SIG-M5 treated with dmso at 0.1 percent for 504 hours (cell line): ENCODE measurements around the gene OSM.
A peak's percentile ranks its signal among the peaks of the same experiment; 100 is the strongest.

ENCODE experiments used
- DNase-seq: peaks from one replicate; lab custom pipeline; 2025; ENCODE audit not compliant: unreplicated experiment; lab: John Stamatoyannopoulos, UW

The OSM gene

DNA sequence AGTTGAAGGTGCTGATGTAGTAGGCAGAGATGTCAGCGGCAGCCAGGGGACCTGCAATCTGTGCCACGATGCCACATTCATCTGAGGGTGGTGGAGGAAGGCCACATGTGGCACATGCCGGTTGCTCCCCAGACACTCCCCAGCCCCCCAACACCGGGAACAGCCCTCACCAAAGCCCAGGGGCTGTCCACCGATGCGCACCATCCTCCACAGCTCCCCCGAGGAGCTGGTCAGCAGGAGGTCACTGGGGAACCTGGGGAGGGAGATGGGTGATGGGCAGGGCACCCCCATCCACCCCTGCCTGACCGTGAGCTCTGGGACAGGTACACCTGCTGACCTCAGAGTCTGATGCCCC lies 19.2 kb upstream of the OSM start:
- no peak for DNase-seq

GRCh38 chr22:30285176-30285845 lies 18.7 kb upstream of the OSM start:
- no peak for DNase-seq

- DNase-seq = no peak
Observed at GRCh38 chr22:30284666-30285065, 18.0 kb upstream of the OSM start.

DNA sequence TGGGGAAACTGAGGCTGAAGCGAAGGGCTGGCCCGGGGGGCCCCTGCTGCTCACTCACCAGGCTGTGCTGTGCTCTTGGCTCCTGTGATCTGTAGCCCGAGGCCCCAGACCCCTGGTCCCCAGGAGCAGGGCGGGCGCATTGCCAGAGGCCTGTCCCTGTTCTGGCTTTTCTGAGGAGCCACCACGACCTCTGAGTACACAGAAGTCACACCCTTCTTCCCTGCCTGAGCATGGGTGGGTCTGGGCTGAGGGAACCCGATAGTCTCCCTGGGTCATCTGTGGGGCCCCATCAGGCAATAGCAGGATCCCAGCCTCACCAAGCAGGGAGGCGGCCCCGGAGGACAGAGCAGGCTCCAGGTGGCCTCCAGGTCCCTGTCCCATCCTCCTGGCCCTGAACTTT lies 17.5 kb upstream of the OSM start:
- no peak for DNase-seq

DNA sequence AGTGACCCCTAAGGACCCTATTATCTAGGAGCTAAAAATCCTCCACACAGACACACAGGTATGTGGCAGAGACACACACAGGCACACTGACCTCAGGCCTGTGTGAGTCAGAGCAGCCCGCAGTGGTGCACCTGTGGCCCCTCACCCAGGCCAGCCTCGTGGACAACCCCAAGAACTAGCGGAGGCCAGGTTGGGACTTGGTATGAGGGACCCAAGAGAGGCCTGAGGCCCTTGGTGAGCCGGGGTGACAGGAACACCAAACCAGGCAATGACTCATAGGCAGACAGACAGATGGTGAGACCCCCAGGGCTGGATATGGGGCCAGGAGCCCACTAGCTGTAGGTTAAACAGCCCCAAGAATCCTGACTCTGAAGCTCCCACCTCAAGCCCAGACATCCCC lies 16.7 kb upstream of the OSM start:
- no peak for DNase-seq

DNA sequence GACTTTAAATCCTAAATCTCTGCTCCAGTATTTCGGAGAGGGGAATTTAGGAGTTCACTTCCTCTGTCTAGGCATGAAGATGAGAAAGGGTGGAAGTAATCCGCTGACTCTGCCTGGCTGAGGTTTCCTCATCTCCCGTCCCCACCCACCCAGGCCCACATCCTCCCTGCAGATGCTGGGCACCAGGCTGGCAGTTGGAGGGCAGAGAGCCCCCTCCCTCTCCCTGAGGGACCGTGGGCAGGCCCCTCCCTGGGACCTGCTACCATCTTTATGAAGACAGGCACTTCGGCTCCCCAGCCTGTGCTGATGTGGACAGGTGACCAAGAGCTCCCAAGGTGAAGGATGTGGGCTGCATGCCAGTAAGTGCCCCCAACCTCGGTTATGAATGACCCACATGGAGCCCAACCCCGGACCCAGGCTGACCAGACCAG lies 16.0 kb upstream of the OSM start:
- peak; percentile 17 for DNase-seq

DNA sequence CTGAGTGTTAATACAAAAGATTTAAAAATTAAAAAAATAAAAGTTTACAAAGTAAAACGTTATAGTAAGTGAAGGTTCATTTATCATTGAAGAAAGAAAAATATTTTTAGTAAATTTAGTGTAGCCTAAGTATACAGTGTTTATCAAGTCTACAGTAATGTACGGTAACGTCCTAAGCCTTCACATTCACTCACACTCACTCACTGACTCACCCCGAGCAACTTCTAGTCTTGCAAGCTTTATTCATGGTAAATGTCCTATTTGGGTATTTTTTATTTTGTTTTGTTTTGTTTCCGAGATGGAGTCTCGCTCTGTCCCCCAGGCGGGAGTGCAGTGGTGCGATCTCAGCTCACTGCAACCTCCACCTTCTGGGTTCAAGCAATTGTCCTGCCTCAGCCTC lies 13.9 kb upstream of the OSM start:
- no peak for DNase-seq

DNA sequence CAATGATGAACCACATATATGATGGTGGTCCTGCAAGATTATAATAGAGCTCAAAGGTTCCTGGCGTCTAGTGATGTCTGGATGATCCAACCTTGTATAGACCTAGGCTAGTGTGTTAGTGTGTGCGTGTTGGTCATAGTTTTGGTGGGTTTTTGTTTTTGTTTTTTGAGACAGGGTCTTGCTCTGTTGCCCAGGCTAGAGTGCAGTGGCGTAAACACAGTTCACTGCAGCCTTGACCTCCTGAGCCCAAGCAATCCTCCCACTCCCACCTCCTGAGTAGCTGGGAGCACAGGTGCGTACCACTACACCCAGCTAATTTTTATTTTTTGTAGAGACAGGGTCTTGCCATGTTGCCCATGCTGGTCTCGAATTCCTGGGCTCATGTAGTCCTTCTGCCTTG lies 13.3 kb upstream of the OSM start:
- DNase-seq = no peak

- peak; percentile 81 for DNase-seq
Observed at GRCh38 chr22:30279046-30279788, 12.6 kb upstream of the OSM start.

GRCh38 chr22:30277547-30278344 lies 11.1 kb upstream of the OSM start:
- peak; percentile 72 for DNase-seq

- DNase-seq = no peak
Observed at GRCh38 chr22:30276039-30276438, 9.4 kb upstream of the OSM start.

DNA sequence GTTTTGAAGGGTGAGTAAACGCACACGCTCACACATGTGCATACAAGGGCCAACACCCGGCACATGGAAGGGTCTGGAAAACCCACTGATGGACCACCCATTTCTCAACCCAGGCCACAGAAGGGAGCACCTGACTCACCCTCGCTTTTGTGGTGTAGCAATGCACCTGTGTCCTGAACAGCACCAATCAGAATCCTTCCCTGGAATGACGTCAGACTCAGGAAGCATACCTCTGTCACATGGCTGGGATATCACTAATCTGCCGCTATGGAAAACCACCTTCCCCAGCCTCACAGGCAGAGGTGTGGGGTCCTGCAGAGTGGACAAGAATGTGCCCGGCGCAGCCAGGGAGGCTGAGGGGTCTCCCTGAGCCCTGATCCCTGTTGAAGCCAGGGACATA lies 9.0 kb upstream of the OSM start:
- no peak for DNase-seq

GRCh38 chr22:30274437-30274812 lies 7.8 kb upstream of the OSM start:
- DNase-seq = no peak

DNA sequence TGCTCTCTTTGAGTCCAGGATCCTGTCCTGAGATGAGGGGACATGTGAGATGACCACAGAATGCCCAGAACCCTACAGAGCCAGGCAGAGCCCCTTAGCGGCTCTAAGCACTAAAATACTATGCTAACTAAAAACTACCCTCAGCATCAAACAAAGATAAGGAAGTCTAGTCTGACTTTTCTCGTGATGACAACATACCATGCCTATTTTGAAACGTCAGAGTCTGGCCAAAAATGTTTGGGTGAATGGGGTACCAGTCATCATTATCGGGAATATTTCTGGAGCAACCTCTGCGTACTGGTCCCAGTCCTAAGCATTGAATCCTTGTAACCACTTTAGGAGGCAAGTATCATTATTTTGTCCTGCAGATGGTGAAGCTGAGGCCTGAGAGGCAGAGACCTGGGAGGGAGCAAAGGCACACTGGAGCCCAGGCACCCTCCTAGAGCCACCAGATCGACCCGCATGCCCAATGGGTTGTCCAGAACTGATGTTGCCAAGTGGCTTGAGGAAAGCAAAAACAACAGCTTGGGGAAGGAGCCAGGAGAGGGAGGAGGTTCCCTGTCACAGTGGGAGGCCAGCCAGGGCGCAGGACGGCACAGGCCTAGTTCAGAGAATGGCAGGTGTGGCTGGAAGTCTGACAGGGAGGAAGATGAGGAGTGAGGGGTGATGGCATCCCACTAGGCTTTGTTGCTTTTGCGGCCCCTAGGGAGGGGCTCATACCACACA lies 7.2 kb upstream of the OSM start:
- DNase-seq = no peak

DNA sequence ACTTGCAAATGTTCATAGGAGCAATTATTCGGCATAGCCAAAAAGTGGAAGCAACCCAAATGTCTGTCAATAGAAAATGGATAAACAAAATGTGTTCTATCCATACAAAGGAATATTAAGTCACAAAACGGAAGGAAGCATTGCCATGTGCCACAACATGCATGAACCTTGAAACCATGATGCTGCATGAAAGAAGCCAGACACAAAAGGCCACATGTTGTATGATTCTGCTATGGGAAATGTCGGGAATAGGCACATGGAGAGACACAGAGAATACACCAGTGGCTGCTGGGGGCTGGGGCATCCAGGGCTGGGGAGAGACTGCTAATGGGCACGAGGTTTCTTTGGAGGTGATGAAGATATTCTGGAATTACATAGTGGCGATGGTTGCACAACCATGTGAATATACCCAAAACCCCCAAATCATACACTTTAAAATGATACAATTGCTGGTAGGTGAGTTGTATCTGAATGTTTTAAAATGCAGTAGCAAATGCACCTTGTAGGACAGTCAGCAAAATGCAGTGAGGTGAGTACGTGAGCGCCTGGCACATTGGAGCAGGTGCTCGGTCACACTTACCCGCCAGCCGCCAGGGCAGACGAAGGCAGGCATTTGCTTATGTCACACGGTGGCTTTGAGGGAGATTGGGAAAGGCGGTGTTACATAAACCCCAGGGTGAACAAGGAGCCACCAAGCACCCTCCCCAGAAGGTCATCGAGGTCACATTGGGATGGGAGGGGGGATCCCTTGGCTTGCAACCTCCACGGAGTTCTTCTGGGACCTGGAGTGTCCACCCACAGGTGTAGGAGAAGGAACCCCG lies 6.3 kb upstream of the OSM start:
- DNase-seq = peak; percentile 62

GRCh38 chr22:30270832-30271231 lies 4.2 kb upstream of the OSM start:
- peak; percentile 82 for DNase-seq

- no peak for DNase-seq
Observed at GRCh38 chr22:30268331-30268730, 1.7 kb upstream of the OSM start.

- DNase-seq = peak; percentile 38
Observed at GRCh38 chr22:30267382-30268302, 991 bp upstream of the OSM start.

DNA sequence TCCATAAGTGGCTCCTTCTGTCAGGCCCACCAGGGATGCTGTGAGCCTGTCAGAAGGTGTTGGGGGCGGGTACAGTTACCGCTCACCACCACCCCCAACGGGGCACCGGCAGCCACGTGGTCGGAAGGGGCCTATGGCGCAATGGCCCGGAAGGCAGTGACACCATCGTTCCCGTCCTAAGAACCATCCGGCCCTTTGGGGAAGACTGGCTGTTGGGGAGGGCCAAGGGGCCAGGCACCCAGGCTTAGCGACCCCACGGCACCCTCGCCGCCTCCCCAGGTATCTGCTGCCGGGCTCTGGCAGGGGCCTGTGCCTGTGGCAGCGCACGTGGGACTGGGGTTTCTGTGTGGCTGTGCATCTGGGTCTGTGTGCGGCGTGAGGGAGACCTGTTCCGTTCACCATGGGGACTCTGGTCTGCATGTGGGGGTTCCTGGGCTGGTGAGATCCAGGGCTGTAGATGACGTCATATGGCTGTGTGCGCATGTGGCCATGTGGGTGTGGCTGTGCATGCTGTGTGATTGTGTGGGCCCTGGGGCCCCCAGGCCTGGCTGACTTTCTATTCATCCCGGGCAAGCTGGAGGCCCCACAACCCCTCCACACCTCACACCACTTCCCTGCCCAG lies 717 bp downstream of the OSM start:
- peak; percentile 86 for DNase-seq
